GM18505 (cell line): Measurements from ENCODE around the gene ZNF407.
A peak's percentile ranks its signal among the peaks of the same experiment; 100 is the strongest.

Experiments
- ATAC-seq: cut with Tn5 transposase; IDR thresholded peaks from one replicate; pipeline ENCODE4 v1.9.1; 2021; ENCODE audit not compliant: unreplicated experiment
- POLR2A ChIP-seq: IDR thresholded peaks from 4 replicates; pipeline ENCODE4 v1.6.1; 2011; ENCODE audit warnings: borderline replicate concordance; ENCODE audit not compliant: insufficient read depth, insufficient read length; ENCODE audit errors: extremely low read depth

Gene ZNF407

GRCh38 chr18:74841248-74841647 is 243.6 kb downstream of the ZNF407 start:
- no peak for ATAC-seq

DNA sequence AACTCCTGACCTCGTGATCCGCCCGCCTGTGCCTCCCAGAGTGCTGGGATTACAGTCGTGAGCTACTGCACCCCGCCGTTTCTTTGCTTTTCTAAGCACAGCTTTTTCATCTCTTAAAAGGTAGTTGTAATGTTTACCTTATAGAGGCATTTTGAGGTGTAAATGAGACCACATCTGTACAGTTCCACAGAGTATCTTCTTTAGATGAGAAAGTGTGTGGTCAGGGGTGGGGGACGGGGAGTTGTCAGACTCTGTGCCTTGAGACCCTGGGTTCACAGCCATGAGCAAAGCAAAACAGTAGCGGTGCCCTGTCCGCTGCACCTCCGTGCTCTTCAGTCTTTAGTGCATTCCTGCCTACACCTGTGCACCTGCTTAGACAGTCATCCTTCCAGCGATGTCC is 251.6 kb downstream of the ZNF407 start:
- no peak for ATAC-seq

More at GRCh38 chr18:74841248-74841647, 243.6 kb downstream of the ZNF407 start:
- no peak for TF ChIP-seq POLR2A

GRCh38 chr18:74856434-74856833 is 258.8 kb downstream of the ZNF407 start:
- no peak for TF ChIP-seq POLR2A
- ATAC-seq, result no peak

More for the DNA sequence above, 251.6 kb downstream of the ZNF407 start:
- no peak for TF ChIP-seq POLR2A

DNA sequence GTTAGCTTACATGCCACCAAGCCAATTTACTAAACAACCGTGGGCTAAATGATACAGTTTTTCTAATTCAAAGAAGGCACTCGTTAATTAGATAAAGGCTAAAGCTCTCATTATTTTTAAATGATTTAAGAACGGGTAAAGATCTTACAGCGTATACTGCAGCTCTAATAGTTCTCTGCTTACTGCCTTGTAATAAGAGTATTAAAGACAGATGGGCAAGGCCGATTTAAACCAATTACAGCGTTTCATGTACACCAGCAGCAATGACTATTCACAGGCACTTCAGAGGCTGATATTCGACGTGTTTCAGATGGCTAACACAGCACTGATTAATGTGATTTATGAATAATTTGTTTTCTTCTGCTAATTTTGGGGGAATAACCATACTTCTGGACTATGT is 259.3 kb downstream of the ZNF407 start:
- TF ChIP-seq POLR2A, result no peak
- no peak for ATAC-seq

- ATAC-seq, result no peak
- no peak for TF ChIP-seq POLR2A
Observed at GRCh38 chr18:74857901-74858300, 260.2 kb downstream of the ZNF407 start.

DNA sequence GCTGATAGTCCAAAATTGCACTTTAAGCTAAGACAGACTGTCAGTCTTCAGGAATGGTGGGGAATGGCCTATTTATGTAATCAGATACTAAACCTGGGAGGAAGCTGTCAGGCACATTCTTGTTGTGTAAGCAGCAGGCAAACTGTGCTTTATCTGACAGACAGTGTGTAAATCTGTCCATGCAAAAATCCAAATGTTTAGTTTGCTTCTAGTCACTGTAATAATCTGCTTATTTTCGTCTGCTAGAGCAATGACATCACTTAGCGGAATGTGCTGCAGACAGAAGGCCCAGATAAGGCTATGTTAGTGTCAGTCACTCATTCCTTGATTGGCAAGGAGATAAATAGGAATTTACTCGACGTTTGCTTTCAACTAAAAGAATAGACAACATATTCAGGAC is 263.5 kb downstream of the ZNF407 start:
- no peak for ATAC-seq
- no peak for TF ChIP-seq POLR2A

GRCh38 chr18:74862094-74862493 is 264.4 kb downstream of the ZNF407 start:
- no peak for TF ChIP-seq POLR2A
- ATAC-seq, result no peak

DNA sequence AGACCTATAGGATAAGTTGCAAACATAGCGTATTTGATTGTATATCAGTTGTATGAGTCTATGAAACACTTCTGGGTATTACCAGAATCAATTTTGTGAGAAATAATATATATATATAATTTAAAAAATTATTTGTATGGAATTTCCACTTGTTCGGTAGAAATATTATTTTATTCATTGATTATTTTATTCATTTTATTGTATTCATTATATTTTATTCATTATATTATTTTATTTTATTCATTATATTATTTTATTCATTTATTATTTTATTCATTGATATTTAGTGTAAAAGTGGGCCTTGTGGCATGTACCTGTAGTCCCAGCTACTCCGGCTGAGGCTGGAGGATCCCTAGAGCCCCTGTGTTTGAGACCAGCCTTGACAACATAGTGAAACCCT is 268.9 kb downstream of the ZNF407 start:
- no peak for TF ChIP-seq POLR2A
- no peak for ATAC-seq

GRCh38 chr18:74868461-74868860 is 270.8 kb downstream of the ZNF407 start:
- TF ChIP-seq POLR2A, result no peak
- no peak for ATAC-seq

- no peak for TF ChIP-seq POLR2A
Observed at GRCh38 chr18:74869904-74870863, 272.5 kb downstream of the ZNF407 start.

DNA sequence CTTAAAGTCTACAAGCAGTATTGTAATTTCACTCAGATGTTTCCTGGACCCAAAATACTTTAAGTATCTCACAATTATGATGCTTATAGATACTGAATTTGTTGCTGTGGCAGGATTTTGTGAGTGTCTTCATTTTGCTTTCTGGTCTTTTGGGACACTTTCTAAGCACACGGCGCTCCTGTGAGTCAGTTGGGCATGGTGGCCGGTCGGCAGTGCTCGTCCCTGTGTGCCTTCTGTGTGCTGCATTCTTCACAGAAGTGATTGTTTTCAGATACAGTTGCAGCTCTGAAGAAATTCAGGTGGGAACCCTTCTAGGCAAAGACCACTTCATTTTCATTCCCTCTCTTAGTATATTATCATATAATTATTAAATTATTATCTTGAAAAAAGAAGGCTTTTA is 273.3 kb downstream of the ZNF407 start:
- no peak for TF ChIP-seq POLR2A
- no peak for ATAC-seq

More at GRCh38 chr18:74869904-74870863, 272.5 kb downstream of the ZNF407 start:
- ATAC-seq, result peak; percentile 79

DNA sequence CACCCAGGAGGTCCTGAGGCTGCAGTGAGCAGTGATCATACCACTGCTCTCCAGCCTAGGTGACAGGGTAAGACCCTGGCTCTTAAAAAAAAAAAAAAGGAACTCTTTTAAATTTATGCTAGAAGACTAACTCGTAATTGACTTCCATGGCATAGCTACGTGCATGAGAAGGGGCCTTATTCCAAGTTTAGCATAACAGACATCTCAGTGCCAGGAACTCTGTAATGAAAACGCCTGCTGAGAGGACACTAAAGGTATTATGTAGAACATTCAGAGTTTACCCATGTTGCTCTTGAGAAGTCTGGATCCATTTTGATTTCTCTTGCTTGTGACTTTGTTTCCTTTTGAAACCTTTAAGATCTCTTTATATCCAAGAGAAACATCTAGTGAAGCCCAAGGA is 276.0 kb downstream of the ZNF407 start:
- ATAC-seq, result no peak
- no peak for TF ChIP-seq POLR2A

- no peak for ATAC-seq
- TF ChIP-seq POLR2A, result no peak
Observed at GRCh38 chr18:74874351-74874750, 276.7 kb downstream of the ZNF407 start.

GRCh38 chr18:74876630-74877243 is 279.1 kb downstream of the ZNF407 start:
- no peak for ATAC-seq

More at GRCh38 chr18:74876630-74877243, 279.1 kb downstream of the ZNF407 start:
- no peak for TF ChIP-seq POLR2A
